ENCODE data around the gene THSD4.

Gene THSD4

DNA sequence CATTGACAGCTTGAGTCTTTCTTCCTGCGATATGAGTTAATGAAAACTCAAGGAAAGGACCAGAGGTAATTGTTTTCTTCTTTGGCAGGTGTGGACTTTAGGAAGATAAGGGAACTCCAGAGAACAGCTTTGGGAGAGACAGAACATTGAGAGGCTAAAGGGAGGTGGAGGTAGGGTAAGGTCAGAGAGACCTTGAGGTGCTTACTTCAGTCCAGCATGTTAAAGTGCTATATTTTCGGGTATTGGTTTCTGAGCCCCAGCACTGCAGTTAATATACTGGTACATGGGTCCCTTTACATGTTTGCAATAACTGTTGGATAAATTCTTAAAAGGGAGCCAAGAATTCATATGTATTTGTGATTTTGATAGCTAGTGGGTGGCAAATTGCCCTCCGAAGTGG, 322.1 kb downstream of the THSD4 start:
- TF ChIP-seq, protein P1, sequence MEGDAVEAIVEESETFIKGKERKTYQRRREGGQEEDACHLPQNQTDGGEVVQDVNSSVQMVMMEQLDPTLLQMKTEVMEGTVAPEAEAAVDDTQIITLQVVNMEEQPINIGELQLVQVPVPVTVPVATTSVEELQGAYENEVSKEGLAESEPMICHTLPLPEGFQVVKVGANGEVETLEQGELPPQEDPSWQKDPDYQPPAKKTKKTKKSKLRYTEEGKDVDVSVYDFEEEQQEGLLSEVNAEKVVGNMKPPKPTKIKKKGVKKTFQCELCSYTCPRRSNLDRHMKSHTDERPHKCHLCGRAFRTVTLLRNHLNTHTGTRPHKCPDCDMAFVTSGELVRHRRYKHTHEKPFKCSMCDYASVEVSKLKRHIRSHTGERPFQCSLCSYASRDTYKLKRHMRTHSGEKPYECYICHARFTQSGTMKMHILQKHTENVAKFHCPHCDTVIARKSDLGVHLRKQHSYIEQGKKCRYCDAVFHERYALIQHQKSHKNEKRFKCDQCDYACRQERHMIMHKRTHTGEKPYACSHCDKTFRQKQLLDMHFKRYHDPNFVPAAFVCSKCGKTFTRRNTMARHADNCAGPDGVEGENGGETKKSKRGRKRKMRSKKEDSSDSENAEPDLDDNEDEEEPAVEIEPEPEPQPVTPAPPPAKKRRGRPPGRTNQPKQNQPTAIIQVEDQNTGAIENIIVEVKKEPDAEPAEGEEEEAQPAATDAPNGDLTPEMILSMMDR (IDR thresholded peaks at IDR 0.05): no peak

DNA sequence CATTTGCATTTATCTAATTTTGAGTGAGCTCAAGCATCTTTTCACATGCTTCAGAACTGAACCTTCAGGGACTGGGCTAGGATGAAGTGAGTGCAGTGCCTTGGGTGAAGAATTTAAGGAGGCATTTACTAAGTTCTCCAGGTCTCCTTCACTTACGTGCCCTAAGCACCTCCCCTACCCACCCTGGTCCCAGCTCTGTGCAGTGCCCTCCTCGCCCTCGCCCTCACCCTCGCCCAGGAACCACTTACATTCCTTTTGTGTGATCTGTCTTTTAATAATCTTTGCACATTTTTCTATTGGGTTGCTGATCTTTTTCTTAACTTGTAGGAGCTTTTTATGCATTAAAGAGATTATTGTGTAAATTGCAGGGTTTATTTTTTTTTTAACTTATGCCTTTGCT, 322.6 kb downstream of the THSD4 start:
- TF ChIP-seq, protein P1 (IDR thresholded peaks at IDR 0.05): no peak

DNA sequence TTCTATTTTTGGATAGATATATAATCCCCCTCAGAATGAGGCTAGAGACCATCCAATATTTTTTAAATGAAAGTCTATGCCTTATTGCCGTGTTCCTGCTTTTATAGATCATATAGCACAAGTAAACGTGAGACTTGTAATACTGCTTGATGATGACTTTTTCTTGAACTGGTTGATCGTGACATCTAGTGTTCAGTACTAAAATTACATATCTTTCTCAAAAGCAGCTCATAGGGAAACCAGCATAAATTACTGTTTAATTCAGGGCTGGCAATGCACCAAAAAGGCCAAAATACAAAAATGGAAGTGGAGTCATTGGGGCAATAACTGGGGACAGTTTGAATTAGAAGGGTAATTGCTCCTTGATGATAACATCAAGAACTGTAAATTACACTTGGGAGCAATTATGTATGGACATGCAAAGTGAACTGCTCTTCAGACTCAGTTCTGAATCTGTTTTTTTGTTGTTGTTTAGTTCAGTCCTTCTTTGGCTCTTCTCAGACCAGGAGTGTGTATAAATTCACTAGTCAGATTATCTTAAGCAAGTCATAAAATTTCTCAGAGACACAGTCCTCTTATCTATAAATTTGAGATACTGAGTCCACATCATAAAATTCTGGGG, 325.3 kb downstream of the THSD4 start:
- TF ChIP-seq, protein P1 (IDR thresholded peaks at IDR 0.05): peak; percentile 60

DNA sequence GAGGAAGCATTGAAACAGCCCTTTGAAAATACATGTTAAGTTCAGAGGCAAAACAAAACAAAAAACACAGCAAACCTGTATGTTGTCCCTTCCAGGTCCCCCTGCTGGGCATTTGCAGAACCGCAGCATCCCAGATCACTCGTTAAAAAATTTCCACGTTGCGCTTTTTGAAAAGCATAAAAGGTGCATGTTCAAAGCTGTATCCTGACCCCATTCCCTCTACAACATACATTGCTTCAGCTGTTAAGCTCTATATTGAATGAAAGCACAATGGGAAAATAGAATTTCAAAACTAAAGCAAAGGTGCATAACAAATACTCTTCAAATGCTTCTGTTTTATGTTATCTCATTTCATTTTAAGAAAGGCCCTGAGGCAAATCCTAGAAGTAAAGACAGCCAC, 328.3 kb downstream of the THSD4 start:
- TF ChIP-seq, protein P1 (IDR thresholded peaks at IDR 0.05): peak; percentile 93

DNA sequence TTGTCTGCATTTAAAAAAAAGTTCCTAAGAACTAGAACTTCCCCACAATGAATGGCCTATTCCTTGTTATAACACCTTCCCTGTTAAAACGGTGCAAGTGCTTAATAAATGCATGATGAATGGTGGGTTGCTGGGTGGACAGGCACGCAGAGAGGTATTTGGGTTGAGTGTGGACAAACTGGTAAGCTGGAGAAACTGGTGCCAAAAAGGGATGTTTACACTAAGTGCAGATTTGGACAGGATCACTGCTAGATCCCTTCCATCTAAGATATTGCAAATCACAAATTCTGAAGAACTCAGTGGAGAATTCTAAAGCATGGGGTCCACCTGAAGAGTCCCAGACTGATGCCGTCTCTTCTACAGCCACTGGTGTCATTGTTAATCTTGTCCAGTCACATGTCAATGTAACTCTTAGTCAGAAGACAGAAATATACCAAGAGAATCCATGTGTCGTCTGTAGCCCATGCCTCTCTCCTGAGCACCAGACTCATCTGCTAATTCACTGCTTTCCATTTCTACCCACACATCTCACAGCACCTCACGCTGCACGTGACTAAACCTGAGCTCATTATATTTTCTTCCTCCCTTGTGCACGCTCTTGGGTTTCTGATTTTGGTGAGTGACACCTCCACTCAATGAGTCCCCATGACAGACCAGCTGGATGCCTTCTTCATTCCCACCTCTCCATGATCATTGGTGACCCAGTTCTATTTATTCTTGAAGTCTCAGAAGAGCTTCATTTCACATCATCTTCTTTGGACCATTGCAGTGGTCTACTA, 328.9 kb downstream of the THSD4 start:
- TF ChIP-seq, protein P1 (IDR thresholded peaks at IDR 0.05): no peak

DNA sequence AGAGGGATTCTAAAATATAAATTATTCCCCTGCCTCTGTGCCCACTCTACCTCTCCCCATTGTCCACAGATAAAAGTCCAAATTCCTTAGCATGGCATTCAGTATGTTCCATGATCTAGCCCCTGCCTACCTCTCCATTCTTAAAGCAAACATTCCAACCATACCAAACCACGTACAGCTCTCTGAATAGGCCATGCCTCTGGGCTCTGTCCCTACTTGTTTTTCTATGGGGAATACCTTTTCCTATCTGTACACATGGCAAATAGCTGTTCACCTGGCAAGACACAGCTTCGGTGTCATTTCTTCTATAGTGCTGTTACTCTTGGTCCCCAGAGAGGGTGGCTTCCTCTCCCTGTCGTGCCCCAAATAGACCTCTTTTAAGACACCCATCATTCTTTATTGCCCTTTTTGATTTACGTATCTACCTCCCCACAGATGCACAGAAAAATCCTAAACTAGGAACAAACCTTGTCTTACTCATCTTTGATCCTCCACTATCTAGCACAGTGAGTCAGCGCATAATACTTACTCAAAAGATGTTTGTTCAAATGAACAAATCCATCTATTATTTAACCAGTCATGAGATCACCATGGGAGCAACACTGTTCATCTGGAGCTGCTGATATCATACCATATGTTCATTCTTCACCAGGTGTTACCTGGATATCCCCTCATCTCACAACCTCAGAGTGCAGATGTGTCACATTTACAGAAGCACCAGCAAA, 329.8 kb downstream of the THSD4 start:
- TF ChIP-seq, protein P1 (IDR thresholded peaks at IDR 0.05): no peak

DNA sequence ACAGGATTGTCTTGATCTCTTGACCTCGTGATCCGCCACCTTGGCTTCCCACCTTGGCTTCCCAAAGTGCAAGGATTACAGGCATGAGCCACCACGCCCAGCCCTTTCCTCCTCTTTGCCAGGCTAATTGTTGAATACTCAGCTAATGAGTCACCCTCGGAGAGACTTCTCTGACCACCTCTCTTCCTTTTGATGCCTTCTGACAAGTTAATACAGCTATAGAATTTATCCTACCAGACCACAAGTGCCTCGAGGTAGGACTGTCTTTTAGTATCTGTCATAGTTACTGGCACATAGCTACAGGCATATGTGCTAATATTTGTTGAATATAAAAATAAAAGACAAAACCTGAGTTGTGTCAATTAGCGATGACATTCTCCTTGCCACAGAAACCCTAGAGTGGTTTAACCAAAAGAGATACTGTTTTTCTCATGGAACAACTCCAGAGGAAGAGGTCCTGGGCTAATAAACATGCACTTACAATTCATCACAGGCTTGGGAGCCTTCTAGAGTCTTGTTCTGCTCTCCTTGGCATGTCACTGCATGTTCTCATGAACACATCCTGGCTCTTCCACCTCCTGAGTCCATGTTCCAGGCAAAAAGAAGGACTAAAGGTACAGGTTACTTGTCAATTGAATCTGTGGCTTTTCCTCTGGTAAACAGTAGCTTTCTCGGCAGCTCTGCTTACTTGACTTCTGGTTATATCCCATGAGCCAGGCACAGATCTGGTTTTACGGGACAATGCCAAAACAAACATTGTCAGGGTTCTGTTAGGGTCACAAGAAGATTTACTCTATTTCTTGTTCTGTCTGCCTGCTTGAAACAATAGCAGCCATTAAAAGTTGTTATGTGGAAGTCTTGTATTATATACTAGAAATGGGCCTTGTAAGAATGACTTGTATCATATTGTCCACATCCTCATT, 332.3 kb downstream of the THSD4 start:
- TF ChIP-seq, protein P1 (IDR thresholded peaks at IDR 0.05): no peak

All from LNCAP (cell line).